Myocyte (in vitro differentiated cells): ENCODE measurements around the gene VANGL2. TPM values are rescaled to one million over a fixed set of nuclear protein-coding genes. Genes with fewer than 3 reads are reported as not detected.

Experiments used
- DNase-seq: peaks from one replicate; pipeline ENCODE4 v3.0.0-alpha.2; 2012; ENCODE audit warnings: low read depth
- total RNA-seq: library from RNA; depleted of rRNA; stranded (reverse); fragments of >200 nt; gene quantifications from 2 replicates; pipeline ENCODE4 v1.2.3, GENCODE V29; 2014

Gene VANGL2
- total RNA-seq, 1 donor from 2014 or later: 0.05 TPM

- no peak for DNase-seq
Measured at GRCh38 chr1:160459056-160459455, 58.7 kb downstream of the VANGL2 start.

- no peak for DNase-seq
Measured at GRCh38 chr1:160459687-160460086, 59.3 kb downstream of the VANGL2 start.

GRCh38 chr1:160460214-160460642 lies 59.9 kb downstream of the VANGL2 start:
- no peak for DNase-seq

- DNase-seq: no peak
Measured at GRCh38 chr1:160460683-160461287, 60.4 kb downstream of the VANGL2 start.

GRCh38 chr1:160465123-160465522 lies 64.8 kb downstream of the VANGL2 start:
- DNase-seq: no peak

- DNase-seq: no peak
Measured at GRCh38 chr1:160466961-160467360, 66.6 kb downstream of the VANGL2 start.

- no peak for DNase-seq
Measured at GRCh38 chr1:160467576-160467975, 67.2 kb downstream of the VANGL2 start.

- DNase-seq: no peak
Measured at GRCh38 chr1:160471253-160471652, 70.9 kb downstream of the VANGL2 start.

GRCh38 chr1:160472112-160472511 lies 71.7 kb downstream of the VANGL2 start:
- DNase-seq: no peak

GRCh38 chr1:160474392-160475242 lies 74.3 kb downstream of the VANGL2 start:
- no peak for DNase-seq

Other genes starting within 250 kb of the VANGL2 start
- 0.10 and 0.19 TPM in 2 replicates for gene ATP1A4, start 249.0 kb upstream of the VANGL2 start, total RNA-seq
- 9.4 and 12.2 TPM in 2 replicates for gene CASQ1, start 210.0 kb upstream of the VANGL2 start, total RNA-seq
- gene PEA15, start 195.2 kb upstream of the VANGL2 start, total RNA-seq: 221 and 228 TPM in 2 replicates
- 96.9 and 101 TPM in 2 replicates for gene DCAF8, start 138.0 kb upstream of the VANGL2 start, total RNA-seq
- 67.5 and 85.1 TPM in 2 replicates for gene PEX19, start 115.4 kb upstream of the VANGL2 start, total RNA-seq
- gene COPA, start 57.3 kb upstream of the VANGL2 start, total RNA-seq: 119 and 138 TPM in 2 replicates
- 80.3 and 90.1 TPM in 2 replicates for gene NCSTN, start 57.2 kb upstream of the VANGL2 start, total RNA-seq
- 0.21 and 0.51 TPM in 2 replicates for gene NHLH1, start 33.5 kb upstream of the VANGL2 start, total RNA-seq
- not detected in 2 replicates for gene SLAMF6, start 122.7 kb downstream of the VANGL2 start, total RNA-seq
- gene CD84, start 178.9 kb downstream of the VANGL2 start, total RNA-seq: not detected in 2 replicates
- not detected in 2 replicates for gene SLAMF1, start 246.5 kb downstream of the VANGL2 start, total RNA-seq